NCI-H1436 (cell line): ENCODE results near the gene MAN2C1.
A peak's percentile ranks its signal among the peaks of the same experiment; 100 is the strongest.

Experiments
- DNase-seq: peaks from one replicate; lab custom pipeline; 2025; lab: John Stamatoyannopoulos, UW

MAN2C1 gene

DNA sequence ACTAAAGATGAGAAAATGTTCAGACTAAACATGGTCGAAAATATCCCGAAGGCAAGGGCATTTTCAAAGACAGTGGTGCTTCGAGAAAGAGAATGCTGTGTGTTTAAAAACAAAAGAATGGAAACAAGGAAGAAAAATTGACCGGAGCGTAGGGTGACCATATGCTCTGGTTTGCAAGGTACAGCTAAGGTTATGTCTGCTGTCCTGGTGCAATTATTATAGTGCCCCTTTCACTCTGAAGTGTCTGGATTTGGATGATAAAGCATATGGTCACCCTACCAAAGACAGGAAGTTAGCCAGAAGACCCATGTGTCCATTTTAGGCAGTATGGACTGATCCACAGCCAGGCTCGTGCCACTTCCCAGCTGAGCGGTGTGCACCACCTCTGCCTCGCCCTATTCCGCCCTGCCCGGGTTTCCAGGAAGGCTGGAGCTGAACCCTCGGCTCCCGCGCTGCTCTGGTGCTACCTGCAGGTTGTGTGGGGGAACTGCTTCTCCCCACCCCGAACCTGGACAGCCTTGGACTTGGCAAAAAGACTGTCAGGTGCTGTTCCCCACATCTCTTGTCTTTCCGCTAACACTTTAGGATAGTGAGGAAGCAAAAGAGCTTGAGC lies 60.5 kb downstream of the MAN2C1 start:
- DNase-seq: peak; percentile 36

DNA sequence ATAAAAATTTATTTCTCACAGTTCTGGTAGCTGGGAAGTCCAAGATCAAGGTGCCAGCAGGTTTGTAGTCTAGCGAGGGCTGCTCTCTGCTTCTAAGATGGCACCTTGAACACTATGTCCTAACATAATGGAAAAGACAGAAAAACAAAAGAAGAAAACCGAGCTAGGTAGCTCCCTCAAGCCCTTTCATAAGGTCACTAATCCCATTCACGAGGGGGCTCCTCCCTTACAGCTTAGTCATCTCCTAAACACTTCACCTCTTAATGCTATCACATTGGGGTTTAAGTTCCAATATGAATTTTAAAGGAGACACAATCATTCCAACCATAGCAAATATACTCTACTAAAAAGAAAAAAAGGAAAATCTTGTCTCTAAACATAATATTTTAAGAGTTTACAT lies 62.2 kb downstream of the MAN2C1 start:
- DNase-seq: no peak
